GM19395 (cell line): Measurements from ENCODE around the gene SH3PXD2A.
"Not testable (repeated sequence)": the region's sequence is repeated elsewhere in the genome, so short reads cannot be mapped to it uniquely, and the experiment has no call there.

ENCODE experiments used
- ATAC-seq: cut with Tn5 transposase; IDR thresholded peaks from one replicate; pipeline ENCODE4 v1.9.1; 2021; ENCODE audit warnings: mild to moderate bottlenecking, moderate library complexity; ENCODE audit not compliant: unreplicated experiment

Gene SH3PXD2A

DNA sequence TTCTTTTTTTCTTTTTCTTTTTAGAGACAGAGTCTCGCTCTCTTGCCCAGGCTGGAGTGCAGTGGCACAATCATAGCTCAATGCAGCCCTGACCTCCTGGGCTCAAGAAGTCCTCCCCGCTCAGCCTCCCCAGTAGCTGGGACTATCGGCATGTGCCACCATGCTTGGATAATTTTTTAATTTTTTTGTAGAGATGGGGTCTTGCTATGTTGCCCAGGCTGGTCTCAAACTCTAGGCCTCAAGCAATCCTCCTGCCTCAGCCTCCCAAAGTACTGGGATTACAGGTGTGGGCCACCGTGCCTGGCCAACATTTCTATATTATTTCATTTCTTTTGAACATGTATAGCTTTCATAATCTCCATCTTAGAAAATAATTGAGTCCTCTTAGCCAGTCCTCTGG is 42.1 kb downstream of the SH3PXD2A start:
- ATAC-seq = not testable (repeated sequence)

DNA sequence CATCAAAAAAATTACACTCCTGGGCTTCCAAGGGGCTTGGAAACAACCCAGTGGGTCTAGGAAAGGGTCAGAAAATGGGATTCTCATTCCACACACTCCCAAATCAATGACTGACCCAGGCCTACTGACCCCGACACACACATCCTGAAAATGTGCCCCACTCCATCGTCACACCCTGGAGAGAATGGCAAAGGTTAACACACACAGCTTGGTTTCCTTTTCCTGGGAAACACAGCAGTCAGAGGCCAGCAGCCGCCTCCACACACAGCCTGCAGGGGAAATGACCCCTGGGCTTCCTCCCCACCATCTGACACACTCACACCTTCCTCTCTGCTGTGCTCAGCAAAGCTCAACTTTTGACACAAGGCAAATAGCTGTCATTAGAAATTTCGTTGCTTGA is 42.9 kb downstream of the SH3PXD2A start:
- no peak for ATAC-seq

GRCh38 chr10:103812004-103812403 is 43.4 kb downstream of the SH3PXD2A start:
- ATAC-seq = no peak

- ATAC-seq = no peak
Measured at GRCh38 chr10:103811463-103811862, 43.9 kb downstream of the SH3PXD2A start.

GRCh38 chr10:103808780-103809179 is 46.6 kb downstream of the SH3PXD2A start:
- no peak for ATAC-seq

GRCh38 chr10:103807996-103808395 is 47.4 kb downstream of the SH3PXD2A start:
- ATAC-seq = no peak

DNA sequence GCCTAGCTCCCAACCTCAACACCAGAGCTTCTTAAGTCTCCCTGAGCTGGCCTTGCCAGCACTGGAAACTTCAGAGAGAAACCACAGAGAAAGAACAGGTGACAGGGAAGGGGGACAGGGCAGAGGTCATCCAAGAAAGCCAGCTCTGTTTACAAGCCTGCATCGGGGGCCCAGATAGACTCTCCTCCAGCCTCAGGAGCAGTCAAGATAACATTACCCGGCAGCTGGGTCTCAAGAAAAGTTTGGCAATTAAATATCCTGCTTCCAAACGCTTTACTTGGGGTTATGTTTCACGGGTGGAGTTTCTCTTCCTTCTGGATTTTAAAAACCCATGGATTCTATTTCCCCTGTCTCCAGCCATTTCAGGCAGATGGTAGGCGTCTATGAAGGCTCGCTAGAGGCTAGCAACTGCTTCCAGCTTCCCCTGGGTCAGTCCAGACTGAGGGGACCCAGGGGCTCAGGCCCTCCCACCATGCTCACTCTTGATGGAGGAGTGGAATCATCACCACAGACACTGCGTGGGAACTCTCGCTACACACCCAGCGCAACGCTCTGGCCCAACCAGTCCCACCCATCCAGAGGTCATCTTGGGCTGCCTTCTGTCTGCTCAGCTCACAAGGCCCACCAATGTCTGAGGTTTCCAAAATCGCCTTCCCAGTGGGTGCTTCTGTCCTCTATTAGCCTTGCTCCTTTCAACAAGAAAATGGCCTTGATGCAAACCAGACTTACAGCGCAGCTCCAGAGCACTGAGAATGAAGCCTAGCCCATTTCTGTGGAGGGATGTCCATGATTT is 48.8 kb downstream of the SH3PXD2A start:
- ATAC-seq = no peak

GRCh38 chr10:103805781-103806180 is 49.6 kb downstream of the SH3PXD2A start:
- ATAC-seq = no peak

GRCh38 chr10:103804871-103805270 is 50.5 kb downstream of the SH3PXD2A start:
- no peak for ATAC-seq

DNA sequence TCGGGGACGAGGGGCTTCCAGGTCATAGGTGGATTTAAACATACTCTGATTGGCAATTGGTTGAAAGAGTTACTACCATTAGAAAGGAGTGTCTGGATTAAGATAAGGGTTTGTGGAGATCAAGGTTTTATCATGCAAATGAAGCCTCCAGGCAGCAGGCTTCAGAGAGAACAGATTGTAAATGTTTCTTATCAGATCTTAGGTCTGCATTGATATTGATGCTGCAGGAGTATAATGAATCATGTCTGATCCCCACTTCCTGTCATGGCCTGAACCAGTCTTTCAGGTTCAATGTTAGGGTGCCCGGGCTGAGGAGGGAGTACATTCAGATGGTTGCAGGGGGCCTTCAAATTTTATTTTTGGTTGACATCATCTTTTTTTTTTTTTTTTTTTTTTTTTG is 51.4 kb downstream of the SH3PXD2A start:
- ATAC-seq = no peak

DNA sequence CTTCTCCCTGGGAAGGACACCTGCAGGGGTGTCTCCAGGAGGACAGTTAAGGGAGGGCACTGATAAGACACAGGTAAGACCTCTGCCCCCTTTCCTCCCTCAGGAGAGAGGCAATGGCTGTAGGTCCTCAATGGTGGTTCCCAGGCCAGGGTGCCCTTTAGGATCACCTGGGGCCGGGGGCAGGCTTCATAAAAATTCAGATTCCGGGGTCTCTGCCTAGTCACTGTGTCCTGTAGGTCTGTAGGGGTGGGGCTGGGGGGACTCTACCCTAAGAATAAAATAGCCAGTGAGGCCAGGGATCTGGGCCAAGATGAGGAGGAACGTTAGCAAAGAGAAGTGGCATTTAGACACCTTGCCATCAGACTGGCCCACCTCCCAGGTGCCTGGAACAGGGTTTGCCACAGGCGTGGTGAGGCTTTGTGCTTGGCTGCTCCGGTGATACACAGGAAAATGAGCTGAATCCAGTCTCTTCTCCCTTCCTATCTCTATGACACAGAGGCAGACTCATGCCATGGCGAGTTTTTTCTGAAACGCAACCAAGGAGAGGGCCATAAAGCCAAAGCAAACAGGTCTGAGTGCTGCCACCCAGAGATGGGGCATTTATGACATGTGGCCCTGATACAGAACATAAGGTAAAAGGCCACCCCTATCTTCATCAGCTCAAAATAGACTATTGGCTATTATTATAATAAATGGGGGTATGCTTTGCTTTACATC is 52.6 kb downstream of the SH3PXD2A start:
- ATAC-seq = no peak

GRCh38 chr10:103802081-103802480 is 53.3 kb downstream of the SH3PXD2A start:
- ATAC-seq = no peak

DNA sequence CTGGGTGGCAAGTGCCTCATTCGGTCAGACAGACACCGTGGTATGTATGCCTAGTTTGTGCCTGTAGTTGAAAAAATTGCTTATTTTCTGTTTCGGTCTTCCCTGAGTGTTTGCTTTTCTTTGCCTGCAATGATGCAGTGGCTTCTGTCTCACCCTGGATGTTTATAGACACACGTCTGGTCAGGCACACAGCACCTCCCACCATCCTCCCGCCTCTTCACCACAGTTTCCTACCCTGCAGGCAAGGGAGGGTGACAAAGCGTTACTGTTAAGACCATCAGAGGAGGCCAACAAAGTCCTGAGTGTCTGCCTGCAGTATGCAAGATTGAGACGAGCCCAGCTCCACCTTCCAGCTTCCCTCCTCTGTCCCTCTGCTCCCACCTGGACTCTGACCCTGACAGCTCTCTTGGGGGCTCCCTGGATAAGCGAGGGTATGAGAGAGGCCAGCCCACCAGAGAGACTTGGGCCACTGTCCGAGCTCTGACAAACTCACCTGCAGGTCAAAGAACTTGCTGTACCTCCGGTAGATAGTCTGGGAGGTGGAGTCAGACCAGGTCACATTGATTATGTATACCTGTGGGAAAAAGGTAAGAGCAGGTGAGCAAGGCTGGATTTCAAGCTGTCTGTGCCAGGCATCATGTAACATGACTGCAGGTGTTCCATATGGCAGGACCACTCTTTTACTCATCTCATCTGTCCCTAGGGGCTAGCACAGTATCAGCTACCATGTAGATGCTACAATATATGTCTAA is 54.4 kb downstream of the SH3PXD2A start:
- peak; percentile 97 for ATAC-seq

DNA sequence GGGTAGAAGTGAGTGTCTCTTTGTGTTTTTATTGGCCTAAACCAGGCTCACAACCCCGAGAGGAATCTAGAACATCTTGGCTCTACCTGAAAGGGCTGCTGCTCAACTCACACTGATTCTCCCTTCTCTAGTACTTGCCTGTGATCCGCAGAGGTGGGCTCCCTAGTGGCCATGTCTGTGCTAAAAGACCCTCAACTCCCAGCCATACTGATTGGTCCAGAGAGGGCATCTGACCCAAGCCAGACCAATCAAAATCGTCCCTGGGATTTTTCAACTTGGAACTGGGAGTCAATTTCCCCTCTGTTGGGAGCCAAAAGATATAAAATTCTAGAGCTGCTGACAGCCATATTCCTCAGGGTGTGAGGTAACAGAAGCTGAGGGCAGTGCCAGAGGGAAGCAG is 55.3 kb downstream of the SH3PXD2A start:
- no peak for ATAC-seq

GRCh38 chr10:103799341-103799740 is 56.0 kb downstream of the SH3PXD2A start:
- ATAC-seq = no peak

DNA sequence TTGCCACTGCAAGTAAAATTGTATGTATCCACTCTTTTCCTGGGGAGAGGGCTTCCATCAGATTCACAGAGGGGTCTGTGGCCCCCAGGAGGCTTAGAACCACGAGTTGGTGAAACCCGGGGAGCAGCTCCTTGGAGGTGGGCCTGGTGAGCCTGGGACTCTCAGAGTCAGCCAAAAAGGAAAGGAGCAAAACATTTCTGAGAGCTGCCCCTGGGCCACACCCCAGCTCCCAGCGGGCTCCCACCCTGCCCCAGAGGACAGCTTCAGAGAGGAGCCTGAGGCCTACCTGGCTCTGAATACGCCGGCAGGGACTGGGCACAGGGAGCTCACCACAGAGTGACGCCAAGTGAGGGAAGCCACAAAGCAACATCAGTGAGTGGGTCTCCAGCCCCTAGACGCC is 56.9 kb downstream of the SH3PXD2A start:
- ATAC-seq = no peak

DNA sequence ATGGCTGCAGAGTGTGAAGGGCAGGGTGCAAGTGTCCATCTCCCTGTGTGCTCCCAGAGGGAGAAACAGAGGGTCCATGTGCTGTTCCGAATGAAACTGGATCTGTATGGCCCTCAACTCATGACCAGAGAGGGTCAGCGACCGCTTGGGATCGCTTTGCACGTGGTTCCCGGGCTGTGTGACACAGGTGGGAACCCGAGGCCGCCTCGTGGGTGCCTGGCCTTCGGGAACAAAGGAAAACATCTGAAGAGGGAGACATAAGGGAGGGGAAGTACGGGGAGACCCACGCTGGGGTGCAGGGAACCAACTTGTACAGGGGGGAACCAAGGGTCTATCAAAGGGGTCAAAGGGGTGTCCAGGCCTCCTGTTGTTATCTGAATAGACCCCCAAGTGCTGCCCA is 57.5 kb downstream of the SH3PXD2A start:
- no peak for ATAC-seq

GRCh38 chr10:103795634-103796270 is 59.6 kb downstream of the SH3PXD2A start:
- ATAC-seq = no peak

GRCh38 chr10:103794996-103795395 is 60.4 kb downstream of the SH3PXD2A start:
- no peak for ATAC-seq

DNA sequence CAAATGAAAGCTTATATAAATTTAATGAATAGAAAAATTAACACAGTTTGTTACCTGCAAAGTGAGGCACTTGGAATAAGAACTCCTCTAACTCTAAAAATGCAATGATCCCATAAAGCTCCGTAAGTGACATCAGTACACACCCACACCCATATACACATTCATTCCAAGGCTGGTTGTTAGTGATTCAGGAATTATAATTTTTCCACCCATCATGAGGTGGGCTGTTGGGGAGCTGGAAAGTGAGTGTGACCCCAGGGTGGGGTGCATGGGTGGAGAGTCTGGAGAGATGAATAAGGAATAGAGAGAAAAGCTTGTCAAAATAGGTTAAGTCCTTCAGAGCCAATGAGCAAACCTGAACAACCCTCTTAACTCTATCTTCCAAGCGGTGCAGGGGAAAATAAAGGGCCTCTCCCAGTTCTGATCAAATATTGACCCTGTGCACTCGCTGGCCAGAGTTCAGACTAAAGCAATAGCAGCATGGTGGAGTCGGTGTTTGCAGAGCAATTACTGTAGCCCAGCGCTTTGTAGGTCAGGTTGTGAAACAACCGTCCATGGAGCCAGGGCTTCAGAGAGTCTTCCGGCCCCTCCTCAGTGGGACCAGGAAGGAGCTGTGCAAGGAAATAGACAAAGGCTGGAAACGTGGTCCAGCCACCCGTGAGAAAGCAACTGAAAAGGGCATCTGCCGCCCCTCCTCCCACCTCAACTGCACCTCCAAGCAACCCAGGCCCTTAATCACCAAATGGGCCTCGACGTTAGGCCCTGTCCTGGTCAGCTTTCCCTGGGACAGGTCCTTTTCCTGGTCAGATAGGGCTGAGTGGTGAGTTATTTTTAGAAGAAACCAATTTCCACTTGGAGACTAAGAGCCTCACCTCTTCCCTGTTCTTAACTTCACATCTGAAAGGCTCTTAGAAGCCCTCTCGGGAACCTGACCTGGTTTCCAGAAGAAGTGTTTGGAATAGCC is 61.2 kb downstream of the SH3PXD2A start:
- no peak for ATAC-seq
